CD14-positive monocyte (primary cell): ENCODE data around the gene MUS81. TPM values are rescaled to one million over a fixed set of nuclear protein-coding genes. Genes with fewer than 3 reads are reported as not detected.

Experiments used
- DNase-seq, 3 donors: peaks; one replicate each; pipeline ENCODE4 v3.0.0-alpha.2; 2011 to 2022
- H2AFZ ChIP-seq: 2 replicates; pipeline ENCODE4 v1.6.0; 2012; ENCODE audit warnings: mild to moderate bottlenecking, low read depth, low read length, inconsistent platforms; ENCODE audit not compliant: insufficient read depth, poor library complexity, severe bottlenecking
- H3K27ac ChIP-seq, 2 donors: 1 replicate in 1 of 2; 2 replicates in 1 of 2; pipeline ENCODE4 v1.5.1; 2012 to 2013; ENCODE audit warnings: low read length in 2 of 2, control low read depth in 1 of 2, inconsistent platforms in 1 of 2, low read depth in 1 of 2, mild to moderate bottlenecking in 1 of 2
- H3K27me3 ChIP-seq, 2 donors: one replicate each; pipeline versions ENCODE4 v1.6.0 to v1.6.1; 2011 to 2013; ENCODE audit warnings: low read length in 2 of 2; ENCODE audit not compliant: control insufficient read depth in 2 of 2, insufficient read depth in 2 of 2
- H3K36me3 ChIP-seq, 2 donors: replicated peaks in 1 of 2; 1 replicate in 1 of 2; 2 replicates in 1 of 2; pipeline versions ENCODE4 v1.5.1 to v1.6.1; 2012 to 2013; ENCODE audit warnings: low read length in 2 of 2, control low read depth in 1 of 2, inconsistent platforms in 1 of 2, mild to moderate bottlenecking in 1 of 2; ENCODE audit not compliant: insufficient read depth in 2 of 2, control insufficient read depth in 1 of 2
- H3K4me1 ChIP-seq, 2 donors: 1 replicate in 1 of 2; 2 replicates in 1 of 2; pipeline versions ENCODE4 v1.5.1 to v1.6.1; 2012 to 2013; ENCODE audit warnings: low read length in 2 of 2, control low read depth in 1 of 2, inconsistent platforms in 1 of 2, mild to moderate bottlenecking in 1 of 2, moderate library complexity in 1 of 2; ENCODE audit not compliant: insufficient read depth in 2 of 2, control insufficient read depth in 1 of 2
- H3K4me2 ChIP-seq: replicated peaks from 2 replicates; pipeline ENCODE3; 2012; ENCODE audit warnings: low read length, moderate library complexity, mild to moderate bottlenecking; ENCODE audit not compliant: poor library complexity, severe bottlenecking; ENCODE audit errors: extremely low read depth
- H3K4me3 ChIP-seq, 3 experiments: fragments of 200-600 bp in 1 of 3; sonication (generic) in 1 of 3; replicated peaks in 1 of 3; 1 replicate in 2 of 3; 2 replicates in 1 of 3; pipeline ENCODE4 v1.5.1; 2011 to 2013; ENCODE audit warnings: low read length in 3 of 3, mild to moderate bottlenecking in 3 of 3, control low read depth in 2 of 3, low read depth in 2 of 3, inconsistent platforms in 1 of 3, moderate library complexity in 1 of 3
- H3K79me2 ChIP-seq: 2 replicates; pipeline ENCODE4 v1.6.0; 2012; ENCODE audit warnings: mild to moderate bottlenecking, control low read depth, inconsistent platforms, low read length, moderate library complexity; ENCODE audit not compliant: insufficient read depth
- H3K9ac ChIP-seq: 2 replicates; pipeline ENCODE4 v1.6.0; 2017; ENCODE audit warnings: low read length, mild to moderate bottlenecking; ENCODE audit not compliant: insufficient read depth, poor library complexity, severe bottlenecking
- H3K9me3 ChIP-seq, 2 donors: replicated peaks in 1 of 2; 1 replicate in 1 of 2; 2 replicates in 1 of 2; pipeline versions ENCODE4 v1.5.1 to v1.6.1; 2012 to 2013; ENCODE audit warnings: low read length in 2 of 2, control low read depth in 1 of 2; ENCODE audit not compliant: control insufficient read depth in 1 of 2, insufficient read depth in 1 of 2
- H4K20me1 ChIP-seq: 2 replicates; pipeline ENCODE4 v1.6.0; 2012; ENCODE audit warnings: mild to moderate bottlenecking, low read length, control low read depth, moderate library complexity; ENCODE audit not compliant: insufficient read depth
- H3K27ac Mint-ChIP-seq, 7 donors: one replicate each; pipeline ENCODE4 v1.8.0; 2020; ENCODE audit warnings: mild to moderate bottlenecking in 7 of 7, mixed read lengths in 7 of 7, moderate library complexity in 6 of 7, inconsistent platforms in 2 of 7
- H3K27me3 Mint-ChIP-seq, 3 donors: one replicate each; pipeline ENCODE4 v1.8.0; 2021 to 2022; ENCODE audit warnings: low read depth in 3 of 3, mild to moderate bottlenecking in 3 of 3, mixed read lengths in 3 of 3, moderate library complexity in 3 of 3, inconsistent platforms in 1 of 3
- H3K36me3 Mint-ChIP-seq, 2 donors: one replicate each; pipeline ENCODE4 v1.8.0; 2020; ENCODE audit warnings: mixed read lengths in 2 of 2, inconsistent platforms in 1 of 2, mild to moderate bottlenecking in 1 of 2
- H3K4me1 Mint-ChIP-seq: one replicate; pipeline ENCODE4 v1.8.0; 2020; ENCODE audit warnings: mild to moderate bottlenecking, mixed read lengths
- H3K4me3 Mint-ChIP-seq, 2 donors: one replicate each; pipeline ENCODE4 v1.8.0; 2020; ENCODE audit warnings: mild to moderate bottlenecking in 2 of 2, mixed read lengths in 2 of 2, moderate library complexity in 1 of 2
- H3K9me3 Mint-ChIP-seq, 7 donors: one replicate each; pipeline ENCODE4 v1.8.0; 2020 to 2022; ENCODE audit warnings: mixed read lengths in 7 of 7, mild to moderate bottlenecking in 6 of 7, moderate library complexity in 6 of 7, inconsistent platforms in 2 of 7
- WGBS: methylation state at CpG from one replicate; pipeline ENCODE4 v1.1.5; 2013; ENCODE audit warnings: missing lambda C conversion rate; ENCODE audit not compliant: insufficient coverage; 5-methylcytosine and 5-hydroxymethylcytosine counted together
- intact Hi-C, 2 donors: fragments of 100-400 bp; cut with micrococcal nuclease; formaldehyde crosslinking; loops; one replicate each; pipeline versions ENCODE4 v1.15.0 to v1.15.1; 2023
- polyA plus RNA-seq, 3 donors: library from polyadenylated mRNA; depleted of rRNA in 1 of 3; unstranded in 2 of 3; stranded (reverse) in 1 of 3; fragments of 300-500 nt in 2 of 3; fragments of >200 nt in 1 of 3; fragmentation: Illumina TruSeq in 2 of 3; gene quantifications; 1 replicate in 2 of 3; 2 replicates in 1 of 3; pipeline ENCODE4 v1.2.3, GENCODE V29; 2012 to 2021
- TF ChIP-seq, protein P1 (sequence below): fragments of 200-600 bp; IDR thresholded peaks from one replicate; pipeline ENCODE4 v1.8.0; 2022; ENCODE audit warnings: antibody characterized with exemption, mild to moderate bottlenecking

The MUS81 gene
- polyA plus RNA-seq, 3 donors = 15.0 to 87.5 (median 16.4) TPM

DNA sequence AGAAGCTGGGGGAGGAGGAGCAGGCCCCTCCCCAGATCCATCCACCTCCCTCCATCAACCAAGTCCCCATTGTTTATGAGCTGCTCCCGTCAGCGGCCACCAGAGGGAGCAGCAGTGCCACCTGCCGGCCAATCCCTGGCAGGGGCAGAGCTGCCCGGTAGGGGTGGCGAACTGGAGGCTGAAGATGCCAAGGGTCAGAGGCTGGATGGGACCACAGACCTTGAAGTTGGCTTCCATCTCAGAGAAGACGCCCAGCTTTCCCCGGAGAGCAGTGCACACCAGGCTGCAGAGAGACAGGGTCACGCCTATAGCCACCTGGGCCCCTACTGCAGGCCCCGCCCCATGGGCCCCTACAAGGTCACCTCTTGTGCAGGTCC lies 24.5 kb downstream of the MUS81 start:
- Histone ChIP-seq H4K20me1 (peaks cover 15% of the 10 kb centered on the region), H3K27ac (no peak overlapping the region), H3K9ac (no peak overlapping the region), H3K36me3 (peaks cover 36 to 46% of the 10 kb centered on the region in 2 donors), H3K4me1 (peaks cover 30 to 49% of the 10 kb centered on the region in 2 donors), H3K79me2 (peaks cover 22% of the 10 kb centered on the region), H3K4me3 (no peak overlapping the region), H3K27me3 (no peaks in the 10 kb centered on the region), H3K9me3 (no peaks in the 10 kb centered on the region), H2AFZ (no peak overlapping the region), H3K4me2 (no peak overlapping the region)
- Mint-ChIP-seq H3K4me1 (peaks cover 42% of the 10 kb centered on the region), H3K27me3 (peaks cover 0 to under 1% (median 0%) of the 10 kb centered on the region in 3 donors), H3K27ac (peak overlapping the region in 6 of 7 donors; percentile 56 to 79 (median 70)), H3K36me3 (peaks cover 44 to 56% of the 10 kb centered on the region in 2 donors), H3K4me3 (no peak overlapping the region), H3K9me3 (peaks cover 0 to 2% (median 0%) of the 10 kb centered on the region in 7 donors)
- WGBS = 54% methylated on average over 4 of the region's 9 CpGs
- TF ChIP-seq, protein P1, sequence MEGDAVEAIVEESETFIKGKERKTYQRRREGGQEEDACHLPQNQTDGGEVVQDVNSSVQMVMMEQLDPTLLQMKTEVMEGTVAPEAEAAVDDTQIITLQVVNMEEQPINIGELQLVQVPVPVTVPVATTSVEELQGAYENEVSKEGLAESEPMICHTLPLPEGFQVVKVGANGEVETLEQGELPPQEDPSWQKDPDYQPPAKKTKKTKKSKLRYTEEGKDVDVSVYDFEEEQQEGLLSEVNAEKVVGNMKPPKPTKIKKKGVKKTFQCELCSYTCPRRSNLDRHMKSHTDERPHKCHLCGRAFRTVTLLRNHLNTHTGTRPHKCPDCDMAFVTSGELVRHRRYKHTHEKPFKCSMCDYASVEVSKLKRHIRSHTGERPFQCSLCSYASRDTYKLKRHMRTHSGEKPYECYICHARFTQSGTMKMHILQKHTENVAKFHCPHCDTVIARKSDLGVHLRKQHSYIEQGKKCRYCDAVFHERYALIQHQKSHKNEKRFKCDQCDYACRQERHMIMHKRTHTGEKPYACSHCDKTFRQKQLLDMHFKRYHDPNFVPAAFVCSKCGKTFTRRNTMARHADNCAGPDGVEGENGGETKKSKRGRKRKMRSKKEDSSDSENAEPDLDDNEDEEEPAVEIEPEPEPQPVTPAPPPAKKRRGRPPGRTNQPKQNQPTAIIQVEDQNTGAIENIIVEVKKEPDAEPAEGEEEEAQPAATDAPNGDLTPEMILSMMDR = peak; percentile 98
- peak; percentile 79 to 83 (median 82) for DNase-seq
- intact Hi-C loops = loop anchor here (1.0 to 5.0 kb wide), 4 partner anchors 38 to 105 kb away; no protein-coding TSS in a partner anchor

DNA sequence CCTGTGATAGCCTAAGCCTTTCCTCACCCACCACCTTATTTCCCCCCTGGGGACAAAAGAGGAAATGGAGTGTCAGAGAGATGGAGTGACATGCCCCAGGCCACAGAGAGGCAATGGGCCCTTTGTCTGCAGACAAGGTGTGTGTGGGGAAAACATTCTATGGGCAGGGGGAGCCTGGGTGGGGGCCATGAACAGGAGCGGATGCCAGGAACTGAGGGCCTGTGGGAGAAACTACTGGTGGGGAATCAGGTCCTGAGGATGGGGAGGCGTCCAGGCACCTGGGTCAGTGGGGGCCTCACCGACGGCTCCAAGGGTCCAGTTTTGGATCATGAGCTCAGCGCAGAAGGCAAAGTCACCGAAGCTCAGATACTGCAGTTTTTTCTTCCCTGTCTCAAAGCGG lies 25.0 kb downstream of the MUS81 start:
- H3K4me3 ChIP-seq = no peak overlapping the region
- DNase-seq = no peak
- WGBS = 97% methylated on average over 7 of the region's 7 CpGs
- peaks cover 15% of the 10 kb centered on the region for H4K20me1 ChIP-seq
- TF ChIP-seq, protein P1 = no peak
- no peak overlapping the region for H3K9ac ChIP-seq
- Mint-ChIP-seq H3K4me3 (no peak overlapping the region), H3K9me3 (peaks cover 0 to 2% (median 0%) of the 10 kb centered on the region in 7 donors), H3K27ac (peak overlapping the region in 4 of 7 donors; percentile 56 to 85 (median 60)), H3K4me1 (peaks cover 42% of the 10 kb centered on the region), H3K27me3 (peaks cover 0 to 5% (median 0%) of the 10 kb centered on the region in 3 donors), H3K36me3 (peaks cover 44 to 56% of the 10 kb centered on the region in 2 donors)
- intact Hi-C loops = loop anchor here (5.0 kb wide), 2 partner anchors 37 to 42 kb away; no protein-coding TSS in a partner anchor
- peaks cover 22% of the 10 kb centered on the region for H3K79me2 ChIP-seq
- no peak overlapping the region for H3K4me2 ChIP-seq
- H3K36me3 ChIP-seq = peaks cover 36 to 46% of the 10 kb centered on the region in 2 donors
- H3K27ac ChIP-seq = no peak overlapping the region
- no peaks in the 10 kb centered on the region for H3K27me3 ChIP-seq
- no peak overlapping the region for H2AFZ ChIP-seq
- H3K4me1 ChIP-seq = peaks cover 31 to 50% of the 10 kb centered on the region in 2 donors
- no peaks in the 10 kb centered on the region for H3K9me3 ChIP-seq
